Activated CD8-positive, alpha-beta T cell treated with anti-CD3 and anti-CD28 coated beads for 36 hours (primary cell): ENCODE data around the gene B9D1. TPM values are rescaled to one million over a fixed set of nuclear protein-coding genes. Genes with fewer than 3 reads are reported as not detected.

Experiments
- ATAC-seq: fragments of 200-7000 bp; cut with Tn5 transposase; one replicate; pipeline ENCODE4 v1.10.0; 2021; ENCODE audit warnings: mild to moderate bottlenecking, moderate library complexity
- CTCF ChIA-PET: fragments of 350-600 bp; sonication (Branson Sonifier 250); formaldehyde crosslinking; loops from one replicate; lab custom pipeline; 2021; ENCODE audit warnings: antibody characterized with exemption; lab: Charles Lee
- POLR2A ChIA-PET: fragments of 350-600 bp; sonication (Branson Sonifier 250); formaldehyde crosslinking; loops from one replicate; lab custom pipeline; 2021; ENCODE audit warnings: antibody characterized with exemption; lab: Charles Lee
- DNase-seq: peaks from one replicate; pipeline ENCODE4 v3.0.0-alpha.2; 2020
- H3K27ac Mint-ChIP-seq: one replicate; pipeline ENCODE4 v1.8.0; 2021; ENCODE audit warnings: mild to moderate bottlenecking, mixed read lengths
- H3K27me3 Mint-ChIP-seq: one replicate; pipeline ENCODE4 v1.8.0; 2021; ENCODE audit warnings: mixed read lengths
- H3K36me3 Mint-ChIP-seq: one replicate; pipeline ENCODE4 v1.8.0; 2021; ENCODE audit warnings: low read depth, mixed read lengths
- H3K4me1 Mint-ChIP-seq: one replicate; pipeline ENCODE4 v1.8.0; 2021; ENCODE audit warnings: low read depth, mixed read lengths
- H3K4me3 Mint-ChIP-seq: one replicate; pipeline ENCODE4 v1.8.0; 2021; ENCODE audit warnings: mild to moderate bottlenecking, moderate library complexity, mixed read lengths
- H3K9me3 Mint-ChIP-seq: one replicate; pipeline ENCODE4 v1.8.0; 2021; ENCODE audit warnings: mixed read lengths
- intact Hi-C: fragments of 100-400 bp; cut with micrococcal nuclease; formaldehyde crosslinking; loops from one replicate; pipeline ENCODE4 v1.10.0; 2022
- total RNA-seq, 2 experiments: library from RNA; stranded (reverse); gene quantifications; one replicate each; pipeline ENCODE4 v1.2.3, GENCODE V29; 2021
- TF ChIP-seq, protein P1 (sequence below): fragments of 200-600 bp; IDR thresholded peaks from one replicate; pipeline ENCODE4 v1.8.0; 2022; ENCODE audit warnings: antibody characterized with exemption, mild to moderate bottlenecking

B9D1 gene
- total RNA-seq, 2 experiments from 2014 or later: 7.2 to 9.4 TPM

GRCh38 chr17:19382531-19383444 is 20.3 kb upstream of the B9D1 start:
- ATAC-seq (no peak), DNase-seq (no peak)
- TF ChIP-seq, protein P1, sequence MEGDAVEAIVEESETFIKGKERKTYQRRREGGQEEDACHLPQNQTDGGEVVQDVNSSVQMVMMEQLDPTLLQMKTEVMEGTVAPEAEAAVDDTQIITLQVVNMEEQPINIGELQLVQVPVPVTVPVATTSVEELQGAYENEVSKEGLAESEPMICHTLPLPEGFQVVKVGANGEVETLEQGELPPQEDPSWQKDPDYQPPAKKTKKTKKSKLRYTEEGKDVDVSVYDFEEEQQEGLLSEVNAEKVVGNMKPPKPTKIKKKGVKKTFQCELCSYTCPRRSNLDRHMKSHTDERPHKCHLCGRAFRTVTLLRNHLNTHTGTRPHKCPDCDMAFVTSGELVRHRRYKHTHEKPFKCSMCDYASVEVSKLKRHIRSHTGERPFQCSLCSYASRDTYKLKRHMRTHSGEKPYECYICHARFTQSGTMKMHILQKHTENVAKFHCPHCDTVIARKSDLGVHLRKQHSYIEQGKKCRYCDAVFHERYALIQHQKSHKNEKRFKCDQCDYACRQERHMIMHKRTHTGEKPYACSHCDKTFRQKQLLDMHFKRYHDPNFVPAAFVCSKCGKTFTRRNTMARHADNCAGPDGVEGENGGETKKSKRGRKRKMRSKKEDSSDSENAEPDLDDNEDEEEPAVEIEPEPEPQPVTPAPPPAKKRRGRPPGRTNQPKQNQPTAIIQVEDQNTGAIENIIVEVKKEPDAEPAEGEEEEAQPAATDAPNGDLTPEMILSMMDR: no peak
- peaks cover 27% of the 10 kb centered on the region for H3K36me3 Mint-ChIP-seq
- no peaks in the 10 kb centered on the region for H3K9me3 Mint-ChIP-seq
- H3K27me3 Mint-ChIP-seq: no peaks in the 10 kb centered on the region
- intact Hi-C loops: no loop called here
- no peak overlapping the region for H3K27ac Mint-ChIP-seq
- ChIA-PET POLR2A (interaction anchor here (0.5 kb wide), 1 partner anchor 10 kb away, joined by 3 read pairs; no protein-coding TSS in a partner anchor), CTCF (no interaction called here)
- H3K4me1 Mint-ChIP-seq: peaks cover 16% of the 10 kb centered on the region
- no peak overlapping the region for H3K4me3 Mint-ChIP-seq

DNA sequence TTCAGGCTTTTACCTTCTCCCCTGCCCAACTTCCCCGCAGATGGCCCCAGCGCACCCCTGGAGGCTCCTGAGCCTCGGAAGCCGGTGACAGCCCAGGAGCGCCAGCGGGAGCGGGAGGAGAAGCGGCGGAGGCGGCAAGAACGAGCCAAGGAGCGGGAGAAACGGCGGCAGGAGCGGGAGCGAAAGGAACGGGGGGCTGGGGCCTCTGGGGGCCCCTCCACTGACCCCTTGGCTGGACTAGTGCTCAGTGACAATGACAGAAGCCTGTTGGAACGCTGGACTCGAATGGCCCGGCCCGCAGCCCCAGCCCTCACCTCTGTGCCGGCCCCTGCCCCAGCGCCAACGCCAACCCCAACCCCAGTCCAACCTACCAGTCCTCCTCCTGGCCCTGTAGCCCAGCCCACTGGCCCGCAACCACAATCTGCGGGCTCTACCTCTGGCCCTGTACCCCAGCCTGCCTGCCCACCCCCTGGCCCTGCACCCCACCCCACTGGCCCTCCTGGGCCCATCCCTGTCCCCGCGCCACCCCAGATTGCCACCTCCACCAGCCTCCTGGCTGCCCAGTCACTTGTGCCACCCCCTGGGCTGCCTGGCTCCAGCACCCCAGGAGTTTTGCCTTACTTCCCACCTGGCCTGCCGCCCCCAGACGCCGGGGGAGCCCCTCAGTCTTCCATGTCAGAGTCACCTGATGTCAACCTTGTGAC is 19.4 kb upstream of the B9D1 start:
- no peak overlapping the region for H3K27ac Mint-ChIP-seq
- ATAC-seq (no peak), DNase-seq (no peak)
- POLR2A ChIA-PET: no interaction called here
- H3K36me3 Mint-ChIP-seq: peaks cover 27% of the 10 kb centered on the region
- intact Hi-C loops: no loop called here
- CTCF ChIA-PET: no interaction called here
- H3K4me3 Mint-ChIP-seq: no peak overlapping the region
- no peaks in the 10 kb centered on the region for H3K9me3 Mint-ChIP-seq
- no peaks in the 10 kb centered on the region for H3K27me3 Mint-ChIP-seq
- peaks cover 13% of the 10 kb centered on the region for H3K4me1 Mint-ChIP-seq
- TF ChIP-seq, protein P1: no peak

DNA sequence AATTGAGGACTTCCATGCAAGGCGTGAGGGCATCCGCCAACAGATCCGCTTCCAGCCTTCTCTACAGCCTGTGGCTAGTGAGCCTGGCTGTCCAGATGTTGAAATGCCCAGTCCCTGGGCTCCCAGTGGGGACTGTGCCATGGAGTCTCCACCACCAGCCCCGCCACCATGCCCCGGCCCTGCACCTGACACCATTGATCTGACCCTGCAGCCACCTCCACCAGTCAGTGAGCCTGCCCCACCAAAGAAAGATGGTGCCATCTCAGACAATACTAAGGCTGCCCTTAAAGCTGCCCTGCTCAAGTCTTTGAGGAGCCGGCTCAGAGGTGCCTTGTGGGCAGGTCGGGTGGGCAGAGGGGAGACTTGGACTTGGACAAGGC is 18.8 kb upstream of the B9D1 start:
- H3K9me3 Mint-ChIP-seq: no peaks in the 10 kb centered on the region
- peaks cover 27% of the 10 kb centered on the region for H3K36me3 Mint-ChIP-seq
- ATAC-seq: no peak
- ChIA-PET POLR2A (no interaction called here), CTCF (interaction anchor here (4.3 kb wide), 1 partner anchor 19 kb away, joined by 51 read pairs; the partner anchor contains the start of gene B9D1)
- intact Hi-C loops: no loop called here
- no peak overlapping the region for H3K4me3 Mint-ChIP-seq
- DNase-seq: no peak
- H3K27me3 Mint-ChIP-seq: no peaks in the 10 kb centered on the region
- no peak overlapping the region for H3K27ac Mint-ChIP-seq
- H3K4me1 Mint-ChIP-seq: peaks cover 14% of the 10 kb centered on the region
- TF ChIP-seq, protein P1: no peak

DNA sequence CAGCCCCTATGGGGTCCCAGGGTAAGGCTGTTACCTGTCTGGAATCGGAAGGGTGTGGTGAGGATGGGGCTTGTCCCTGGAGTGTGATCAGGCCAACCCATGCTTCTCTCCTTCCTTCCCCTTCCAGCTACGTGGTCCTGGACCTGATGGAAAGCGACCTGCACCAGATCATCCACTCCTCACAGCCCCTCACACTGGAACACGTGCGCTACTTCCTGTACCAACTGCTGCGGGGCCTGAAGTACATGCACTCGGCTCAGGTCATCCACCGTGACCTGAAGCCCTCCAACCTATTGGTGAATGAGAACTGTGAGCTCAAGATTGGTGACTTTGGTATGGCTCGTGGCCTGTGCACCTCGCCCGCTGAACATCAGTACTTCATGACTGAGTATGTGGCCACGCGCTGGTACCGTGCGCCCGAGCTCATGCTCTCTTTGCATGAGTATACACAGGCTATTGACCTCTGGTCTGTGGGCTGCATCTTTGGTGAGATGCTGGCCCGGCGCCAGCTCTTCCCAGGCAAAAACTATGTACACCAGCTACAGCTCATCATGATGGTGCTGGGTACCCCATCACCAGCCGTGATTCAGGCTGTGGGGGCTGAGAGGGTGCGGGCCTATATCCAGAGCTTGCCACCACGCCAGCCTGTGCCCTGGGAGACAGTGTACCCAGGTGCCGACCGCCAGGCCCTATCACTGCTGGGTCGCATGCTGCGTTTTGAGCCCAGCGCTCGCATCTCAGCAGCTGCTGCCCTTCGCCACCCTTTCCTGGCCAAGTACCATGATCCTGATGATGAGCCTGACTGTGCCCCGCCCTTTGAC is 18.2 kb upstream of the B9D1 start:
- CTCF ChIA-PET: interaction anchor here (1.2 to 4.3 kb wide), 2 partner anchors 10 to 19 kb away, joined by 3 to 51 read pairs; partner anchors contain the start of gene B9D1
- Mint-ChIP-seq H3K27me3 (no peaks in the 10 kb centered on the region), H3K4me1 (peaks cover 16% of the 10 kb centered on the region), H3K36me3 (peaks cover 27% of the 10 kb centered on the region), H3K9me3 (no peaks in the 10 kb centered on the region), H3K4me3 (no peak overlapping the region), H3K27ac (no peak overlapping the region)
- POLR2A ChIA-PET: interaction anchor here (1.0 kb wide), 1 partner anchor 8 kb away, joined by 4 read pairs; no protein-coding TSS in a partner anchor
- TF ChIP-seq, protein P1: no peak
- ATAC-seq (no peak), DNase-seq (no peak)
- intact Hi-C loops: no loop called here
